NCI-H2227 treated with DMSO at 0.1 percent for 48 hours (cell line): Measurements from ENCODE around the gene LACTB.
"Not testable (repeated sequence)": the region's sequence is repeated elsewhere in the genome, so short reads cannot be mapped to it uniquely, and the experiment has no call there.

Experiments used
- DNase-seq: peaks from one replicate; lab custom pipeline; 2025; lab: John Stamatoyannopoulos, UW

LACTB gene

DNA sequence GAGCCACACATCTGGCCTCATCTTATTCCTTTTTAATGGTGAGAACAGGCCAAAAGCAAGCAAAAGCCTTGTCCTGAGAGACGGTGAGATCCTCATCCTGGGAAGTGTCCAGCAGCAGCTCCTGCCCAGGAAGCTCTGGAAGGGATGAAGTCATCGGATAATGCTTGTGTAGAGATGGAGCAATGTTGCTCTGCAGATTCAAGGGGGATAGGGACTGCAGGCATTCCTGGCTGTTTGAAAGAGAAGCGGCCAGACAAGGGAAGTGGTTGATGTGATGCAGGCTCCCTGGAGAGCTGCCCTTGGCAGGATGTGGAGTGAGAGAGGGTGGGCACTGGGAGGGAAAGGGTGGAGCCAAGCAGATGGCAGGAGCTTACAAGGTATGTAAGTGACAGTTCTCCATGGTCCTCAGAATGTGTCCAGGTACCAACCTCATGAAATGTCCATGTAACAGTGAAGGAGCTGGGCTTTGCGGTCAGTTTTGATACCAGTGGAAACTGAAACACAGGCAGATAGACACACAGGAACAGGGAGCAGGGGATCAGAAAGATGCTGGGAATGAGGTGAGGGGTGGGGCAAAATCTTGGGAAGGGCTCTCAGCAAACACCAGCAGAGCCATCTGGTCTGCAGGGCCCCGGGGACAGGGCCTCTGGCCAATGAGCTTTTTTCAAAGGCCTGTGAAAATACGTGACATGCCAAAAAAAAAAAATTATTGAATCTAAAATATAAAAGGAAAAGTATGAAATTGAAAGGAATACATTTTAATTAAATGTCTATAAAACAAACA, 32.2 kb upstream of the LACTB start:
- DNase-seq = no peak

DNA sequence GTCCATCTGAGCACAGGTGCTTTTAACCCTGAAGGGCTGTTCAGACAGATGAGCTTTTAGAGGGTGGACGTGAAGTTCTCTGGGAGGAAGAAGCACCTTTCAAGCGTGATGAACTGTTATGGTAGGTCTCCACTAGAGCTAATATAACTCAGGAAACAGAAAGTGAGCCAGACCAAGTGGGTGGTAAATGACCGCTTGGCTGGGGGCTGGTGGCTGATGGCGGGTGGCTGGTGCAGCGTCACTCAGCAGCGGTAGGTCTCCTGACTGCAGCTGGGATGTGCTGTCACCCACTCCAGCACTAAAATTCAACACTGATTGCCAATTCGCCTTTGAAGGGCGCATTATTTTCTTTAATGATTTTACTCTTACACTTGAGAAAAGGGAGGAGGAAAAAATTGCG, 31.2 kb upstream of the LACTB start:
- DNase-seq = peak; percentile 12

DNA sequence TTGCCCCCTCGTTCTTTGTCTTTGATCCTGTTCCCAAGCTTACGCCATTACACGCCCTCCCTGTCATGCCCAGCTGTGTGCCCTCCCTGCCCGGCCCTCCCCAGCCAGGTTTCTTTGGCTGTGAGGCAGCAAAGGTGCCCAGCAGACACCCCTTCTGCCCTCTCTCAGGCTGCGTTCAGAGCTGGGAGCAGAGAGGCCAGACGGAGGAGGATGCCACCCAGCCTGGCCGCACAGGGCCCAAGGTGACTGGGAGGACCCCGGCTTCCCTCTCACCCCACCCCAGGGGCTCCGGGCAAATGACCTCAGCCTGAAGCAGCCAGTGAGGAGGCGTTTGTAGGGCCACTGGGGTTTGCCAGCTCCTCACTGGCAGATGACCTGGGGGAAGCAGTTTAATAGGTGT, 30.8 kb upstream of the LACTB start:
- no peak for DNase-seq

DNA sequence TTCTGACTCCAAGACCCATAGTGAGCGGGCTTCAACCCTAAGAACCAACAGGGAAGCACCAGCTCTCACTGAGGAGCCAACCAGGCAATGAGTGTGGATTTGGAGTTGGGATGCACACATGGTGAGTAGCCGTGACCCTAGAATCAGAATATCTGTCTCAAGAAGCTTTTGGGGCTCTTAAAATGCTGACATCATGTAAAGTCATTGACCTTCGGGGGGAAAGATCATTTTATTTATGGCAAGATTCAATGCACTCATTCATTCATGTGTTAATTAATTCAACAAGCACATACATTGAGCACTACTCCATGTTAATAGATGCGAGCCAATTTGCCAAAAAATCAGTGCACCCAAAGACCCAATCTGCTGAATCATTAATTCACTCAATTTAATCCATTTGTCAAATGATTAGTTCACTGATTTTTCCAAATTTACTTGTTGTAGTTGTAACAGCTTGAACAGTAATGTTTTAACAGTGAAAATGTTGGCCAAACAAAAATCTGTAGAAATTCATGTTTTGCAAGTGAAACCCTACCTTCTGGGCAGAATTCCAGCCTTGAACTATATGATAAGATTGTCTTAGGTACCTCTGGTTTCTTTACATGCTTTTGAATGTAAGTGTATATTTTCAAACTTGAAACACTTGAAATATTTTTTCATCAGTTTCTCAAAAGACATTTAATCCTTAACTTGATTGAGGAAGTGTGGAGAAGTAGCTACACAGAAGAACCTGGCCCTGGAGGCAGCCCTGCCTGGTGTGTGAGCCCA, 29.8 kb upstream of the LACTB start:
- no peak for DNase-seq

DNA sequence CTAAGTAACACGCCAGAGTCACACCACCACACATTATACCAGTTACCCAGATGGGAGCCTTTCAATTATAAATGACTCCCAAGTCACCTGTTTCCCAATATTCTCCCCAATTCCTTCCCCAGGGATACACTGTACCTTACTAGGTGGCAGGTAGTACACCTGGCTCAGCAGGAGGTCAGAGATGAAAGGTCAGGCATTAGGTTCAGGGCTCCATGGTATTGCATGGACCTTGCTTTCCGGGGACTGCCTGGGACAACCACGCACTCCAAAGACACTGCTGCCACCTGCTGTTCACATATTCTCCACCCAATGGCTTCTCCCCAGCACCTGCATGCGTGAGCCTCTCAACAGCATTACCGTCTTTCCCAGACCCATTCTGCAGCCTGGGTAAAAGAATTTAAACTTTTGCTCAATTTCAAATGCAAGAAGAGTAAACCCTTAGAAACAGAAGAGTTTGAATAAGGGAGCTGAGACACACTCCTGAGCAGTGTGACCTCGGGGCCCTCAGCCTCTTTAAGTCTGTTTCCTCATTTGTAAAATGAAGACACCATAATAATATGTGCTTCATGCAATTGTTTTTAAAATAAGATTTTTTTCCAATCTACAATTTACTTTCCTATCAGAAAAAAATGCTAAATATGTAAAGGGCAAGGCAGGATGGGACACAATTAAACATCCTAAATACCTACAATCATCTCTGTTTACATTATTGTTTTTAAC, 28.0 kb upstream of the LACTB start:
- peak; percentile 54 for DNase-seq

DNA sequence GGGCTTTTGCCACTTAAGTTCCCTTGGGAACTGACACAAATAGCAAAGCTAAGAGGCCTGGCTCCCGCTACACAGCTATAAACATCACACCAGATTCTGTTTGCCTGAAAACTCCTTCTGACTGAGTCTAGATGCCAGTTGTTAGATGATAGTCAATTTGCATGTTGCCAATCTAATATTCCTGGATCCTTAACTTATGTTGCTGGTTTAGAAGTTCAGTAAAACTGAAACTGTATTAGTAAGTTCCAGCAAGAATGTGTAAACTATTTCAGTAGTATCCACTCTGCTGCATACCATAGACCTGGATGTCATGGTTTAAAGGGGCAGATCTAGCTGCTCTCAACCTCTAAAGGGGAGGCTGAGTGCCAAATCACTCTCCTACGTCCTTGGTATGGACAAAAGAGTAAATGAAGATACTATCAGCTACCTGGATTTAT, 27.1 kb upstream of the LACTB start:
- DNase-seq = no peak

DNA sequence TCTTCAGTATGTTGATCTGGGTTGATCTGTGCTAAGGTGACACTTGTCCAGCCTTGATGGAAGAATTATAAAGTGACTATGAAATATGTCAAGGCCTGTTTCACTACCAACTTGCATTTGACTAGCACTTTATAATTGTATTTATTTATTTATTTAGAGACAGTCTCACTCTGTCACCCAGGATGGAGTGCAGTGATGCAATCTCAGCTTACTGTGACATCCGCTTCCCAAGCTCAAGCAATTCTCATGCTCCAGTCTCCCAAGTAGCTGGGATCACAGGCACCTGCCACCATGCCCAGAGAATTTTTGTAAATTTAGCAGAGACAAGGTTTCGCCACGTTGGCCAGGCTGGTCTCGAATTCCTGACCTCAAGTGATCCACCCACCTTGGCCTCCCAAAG, 25.5 kb upstream of the LACTB start:
- DNase-seq = no peak

DNA sequence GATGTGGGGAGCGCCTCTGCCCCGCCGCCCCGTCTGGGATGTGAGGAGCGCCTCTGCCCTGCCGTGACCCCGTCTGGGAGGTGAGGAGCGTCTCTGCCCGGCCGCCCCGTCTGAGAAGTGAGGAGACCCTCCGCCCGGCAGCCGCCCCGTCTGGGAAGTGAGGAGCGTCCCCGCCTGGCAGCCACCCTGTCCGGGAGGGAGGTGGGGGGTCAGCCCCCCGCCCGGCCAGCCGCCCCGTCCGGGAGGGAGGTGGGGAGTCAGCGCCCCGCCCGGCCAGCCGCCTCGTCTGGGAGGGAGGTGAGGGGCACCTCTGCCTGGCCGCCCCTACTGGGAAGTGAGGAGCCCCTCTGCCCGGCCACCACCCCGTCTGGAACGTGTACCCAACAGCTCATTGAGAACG, 22.8 kb upstream of the LACTB start:
- not testable (repeated sequence) for DNase-seq

DNA sequence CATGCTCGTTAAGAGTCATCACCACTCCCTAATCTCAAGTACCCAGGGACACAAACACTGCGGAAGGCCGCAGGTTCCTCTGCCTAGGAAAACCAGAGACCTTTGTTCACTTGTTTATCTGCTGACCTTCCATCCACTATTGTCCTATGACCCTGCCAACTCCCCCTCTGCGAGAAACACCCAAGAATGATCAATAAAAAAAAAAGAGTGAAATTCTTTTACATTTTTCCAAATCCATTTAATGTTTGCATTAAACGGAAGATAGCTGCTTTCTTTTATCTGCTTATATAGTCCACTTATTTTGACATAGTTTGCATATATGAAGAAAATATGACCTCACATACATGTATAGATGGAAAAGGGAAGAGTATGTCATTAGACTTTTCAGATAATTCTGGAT, 22.1 kb upstream of the LACTB start:
- not testable (repeated sequence) for DNase-seq

DNA sequence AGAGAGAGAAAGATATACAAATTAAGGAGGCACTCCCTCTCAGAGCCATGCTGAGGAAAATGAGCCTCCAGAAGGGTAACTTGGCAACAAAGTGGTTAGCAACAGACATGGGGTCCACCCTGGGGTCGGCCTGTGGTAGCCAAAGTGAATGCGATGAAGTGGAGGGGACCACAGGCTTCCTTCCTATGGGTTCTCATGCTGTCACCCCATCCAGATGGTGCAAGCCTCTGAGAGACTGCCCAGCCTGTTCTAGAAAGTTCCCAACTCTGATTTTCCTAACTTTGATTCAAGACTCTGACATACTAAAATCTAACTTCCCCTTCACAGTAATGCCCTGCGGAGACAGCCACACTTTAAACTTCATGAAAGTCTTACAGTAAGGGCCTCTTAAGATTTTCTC, 18.2 kb upstream of the LACTB start:
- DNase-seq = no peak

DNA sequence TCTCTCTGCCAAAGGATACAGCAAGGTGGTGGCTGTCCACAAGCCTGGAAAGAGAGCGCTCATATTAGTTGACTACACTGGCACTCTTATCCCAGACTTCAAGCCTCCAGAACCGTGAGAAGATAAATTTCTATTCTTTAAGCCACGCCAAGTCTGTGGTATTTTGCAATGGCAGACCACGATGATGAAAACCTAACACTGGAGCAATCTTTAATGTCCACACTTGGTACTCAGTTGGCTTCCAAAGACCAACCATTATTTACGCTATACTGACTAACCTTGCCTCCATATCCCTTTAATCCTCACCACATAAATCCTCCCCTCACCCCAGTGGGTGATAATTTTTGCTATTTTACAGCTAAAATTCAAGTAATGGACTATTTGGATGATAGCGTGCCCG, 16.9 kb upstream of the LACTB start:
- DNase-seq = no peak

DNA sequence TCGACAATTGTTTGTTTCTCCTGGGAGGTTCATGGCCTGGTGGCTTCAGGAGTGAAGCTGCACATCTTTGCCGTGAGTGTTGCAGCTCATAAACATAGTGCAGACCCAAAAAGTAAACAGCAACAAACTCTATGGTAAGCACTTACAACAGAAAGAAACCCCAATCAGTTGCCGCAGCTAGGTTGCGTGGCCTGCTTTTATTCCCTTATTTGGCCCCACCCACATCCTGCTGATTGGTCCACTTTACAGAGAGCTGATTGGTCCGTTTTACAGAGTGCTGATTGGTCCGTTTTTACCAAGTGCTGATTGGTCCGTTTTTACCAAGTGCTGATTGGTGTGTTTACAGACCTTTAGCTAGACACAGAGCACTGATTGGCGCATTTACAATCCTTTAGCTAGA, 16.3 kb upstream of the LACTB start:
- not testable (repeated sequence) for DNase-seq

DNA sequence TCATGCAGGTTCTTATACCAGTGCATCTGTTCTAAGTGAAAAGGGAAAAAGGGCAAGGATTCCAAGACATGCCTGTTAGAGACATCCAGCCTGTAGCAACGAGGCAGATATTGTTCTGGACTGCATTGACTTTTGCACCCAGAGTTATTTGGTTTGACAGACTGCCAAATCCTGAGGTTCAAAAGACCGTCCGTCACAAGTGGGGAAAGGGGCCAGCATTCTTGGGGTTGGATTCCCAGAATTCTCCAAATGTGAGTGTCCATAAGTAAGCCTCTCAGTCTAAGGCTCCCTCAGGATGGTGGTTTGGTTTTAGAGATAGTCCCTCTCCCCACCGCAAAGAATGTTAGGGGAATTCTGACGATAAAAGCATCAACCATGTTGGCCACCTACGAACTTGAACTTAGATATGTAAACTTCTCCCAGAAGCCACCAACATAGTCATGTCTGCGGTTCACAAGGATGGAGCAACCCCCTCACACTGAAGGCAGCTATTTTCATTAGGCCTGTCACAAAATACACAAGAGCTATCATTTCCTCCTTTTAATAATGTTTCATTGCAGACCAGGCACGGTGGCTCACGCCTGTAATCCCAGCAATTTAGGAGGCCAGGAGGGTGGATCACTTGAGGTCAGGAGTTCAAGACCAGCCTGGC, 13.6 kb upstream of the LACTB start:
- DNase-seq = no peak

DNA sequence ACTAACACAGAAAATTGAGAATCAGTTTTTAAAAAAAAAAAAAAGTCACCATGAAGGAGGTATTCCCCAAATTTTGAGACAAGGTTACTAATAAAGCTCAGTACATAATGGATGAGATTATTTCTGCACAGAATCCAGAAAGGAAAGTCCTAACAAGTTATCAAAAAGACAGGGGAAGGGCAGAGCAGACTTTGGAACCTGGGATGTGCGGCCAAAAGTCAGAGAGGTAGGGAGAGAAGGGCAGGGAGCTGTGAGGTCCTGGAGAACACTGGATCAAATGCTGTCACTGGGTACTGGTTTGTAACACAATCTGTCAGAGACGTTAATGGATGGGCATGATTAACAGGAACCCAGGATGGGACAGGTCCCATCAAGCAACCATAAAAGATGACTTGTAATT, 12.2 kb upstream of the LACTB start:
- DNase-seq = no peak

DNA sequence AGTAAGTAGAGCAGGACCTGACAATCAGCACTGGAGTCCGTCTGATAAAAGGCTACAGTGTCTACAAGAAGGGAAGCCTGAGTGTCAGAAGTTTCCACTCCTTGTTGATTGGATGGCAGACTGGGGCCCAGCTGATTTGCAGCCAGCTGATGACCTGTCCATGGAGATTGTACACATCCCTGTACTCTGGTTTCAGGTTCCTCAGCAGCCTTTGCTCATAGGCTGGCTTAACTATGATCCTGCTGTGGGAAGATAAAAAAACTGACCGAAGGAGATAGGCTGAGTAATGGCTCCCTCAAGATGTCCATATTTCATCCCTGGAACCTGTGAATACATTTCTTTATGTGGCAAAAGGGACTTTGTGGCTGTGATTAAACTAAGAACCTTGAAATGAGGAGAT, 11.7 kb upstream of the LACTB start:
- DNase-seq = no peak

DNA sequence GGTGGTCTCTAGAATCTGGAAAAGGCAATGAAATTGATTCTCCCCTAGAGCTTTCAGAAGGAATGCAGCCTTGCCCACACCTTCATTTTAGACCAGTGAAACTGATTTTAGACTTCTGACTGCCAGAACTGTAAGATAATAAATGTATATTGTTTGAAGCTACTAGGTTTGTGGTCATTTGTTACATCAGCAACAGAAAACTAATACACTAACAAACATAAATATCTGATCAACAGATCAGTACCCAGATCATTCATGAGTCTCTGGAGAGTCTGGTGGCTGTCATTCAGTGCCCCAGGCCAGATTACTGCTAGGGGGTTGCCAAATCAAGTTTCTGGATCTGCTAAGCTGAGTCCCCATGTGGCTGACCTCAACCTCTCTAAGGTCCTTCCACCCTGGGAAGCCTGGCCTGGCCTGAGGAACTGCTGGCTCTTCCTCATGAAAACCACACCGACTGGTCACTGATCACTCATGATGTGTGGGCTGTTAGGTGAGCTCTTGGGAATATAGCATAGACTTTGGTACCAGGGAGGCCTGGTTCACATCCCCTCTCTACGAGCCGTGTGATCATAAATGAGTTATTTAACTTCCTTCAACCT, 11.1 kb upstream of the LACTB start:
- no peak for DNase-seq

DNA sequence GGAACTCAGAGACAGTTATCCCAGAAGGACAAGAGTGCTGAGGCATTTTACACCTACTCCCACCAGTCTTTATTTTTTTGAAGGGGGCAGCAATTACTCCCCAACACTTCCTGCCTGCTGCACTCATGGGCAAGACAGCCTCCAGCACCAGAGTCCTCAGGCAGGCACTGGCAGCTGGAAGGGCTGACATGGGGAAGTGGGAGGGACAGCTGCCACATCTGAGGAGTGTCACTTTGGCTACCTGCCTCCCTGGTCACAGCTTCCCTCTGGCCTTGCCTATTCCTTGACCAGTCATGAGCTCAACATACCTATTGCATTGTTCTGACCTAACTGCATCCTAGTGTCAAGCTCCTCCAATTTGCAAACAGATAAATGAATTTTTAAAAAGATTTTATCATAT, 10.2 kb upstream of the LACTB start:
- DNase-seq = no peak

DNA sequence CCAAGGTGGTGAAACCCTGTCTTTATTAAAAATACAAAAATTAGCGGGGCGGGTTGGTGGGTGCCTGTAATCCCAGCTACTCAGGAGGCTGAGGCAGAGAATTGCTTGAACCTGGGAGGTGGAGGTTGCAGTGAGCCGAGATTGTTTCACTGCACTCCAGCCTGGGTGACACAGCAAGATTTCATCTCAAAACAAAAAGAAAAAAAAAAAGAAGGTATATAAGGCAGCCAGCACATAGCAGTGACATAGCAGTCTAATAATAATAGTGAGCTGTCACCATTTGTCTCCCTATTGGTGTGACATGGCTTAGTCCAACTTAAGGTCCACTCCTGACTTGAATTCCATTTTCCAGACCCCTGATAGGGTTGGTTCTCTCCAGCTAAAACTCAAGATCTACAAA, 8.8 kb upstream of the LACTB start:
- no peak for DNase-seq

DNA sequence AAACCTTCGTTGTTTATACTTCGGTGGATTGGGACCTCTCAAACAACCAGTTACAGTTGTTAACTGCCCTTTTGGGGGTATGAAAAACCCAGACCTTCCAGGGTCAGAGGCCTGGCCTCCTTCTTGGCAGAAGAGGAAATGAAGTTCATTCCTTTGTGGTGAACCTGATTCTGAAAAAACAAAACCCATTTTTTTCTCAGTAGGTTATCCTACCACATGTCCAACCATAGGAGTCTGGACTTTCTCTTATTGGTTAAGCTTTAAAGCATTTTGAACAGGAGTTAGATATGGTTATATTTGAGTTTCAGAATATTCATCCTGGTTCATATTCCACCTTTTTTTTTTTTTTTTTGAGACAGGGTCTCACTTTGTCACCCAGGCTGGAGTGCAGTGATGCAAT, 7.2 kb upstream of the LACTB start:
- no peak for DNase-seq

DNA sequence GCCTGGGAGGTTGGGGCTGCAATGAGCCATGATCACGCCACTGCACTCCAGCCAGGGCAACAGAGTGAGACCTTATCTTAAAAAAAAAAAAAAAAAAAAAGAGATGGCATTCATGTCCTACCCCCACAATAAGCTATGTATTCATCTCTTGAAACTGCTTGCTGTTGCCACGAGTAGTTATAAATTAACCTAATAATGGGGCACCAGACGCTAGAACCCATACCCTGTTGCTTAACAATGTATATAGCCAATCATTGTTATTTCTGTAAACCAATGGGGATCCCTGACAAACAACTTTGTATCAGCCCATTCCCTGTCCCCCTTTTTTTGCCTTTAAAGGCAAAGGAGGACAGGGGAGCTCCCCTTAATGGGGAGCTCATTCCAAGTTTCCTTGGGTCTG, 2.8 kb upstream of the LACTB start:
- DNase-seq = no peak

DNA sequence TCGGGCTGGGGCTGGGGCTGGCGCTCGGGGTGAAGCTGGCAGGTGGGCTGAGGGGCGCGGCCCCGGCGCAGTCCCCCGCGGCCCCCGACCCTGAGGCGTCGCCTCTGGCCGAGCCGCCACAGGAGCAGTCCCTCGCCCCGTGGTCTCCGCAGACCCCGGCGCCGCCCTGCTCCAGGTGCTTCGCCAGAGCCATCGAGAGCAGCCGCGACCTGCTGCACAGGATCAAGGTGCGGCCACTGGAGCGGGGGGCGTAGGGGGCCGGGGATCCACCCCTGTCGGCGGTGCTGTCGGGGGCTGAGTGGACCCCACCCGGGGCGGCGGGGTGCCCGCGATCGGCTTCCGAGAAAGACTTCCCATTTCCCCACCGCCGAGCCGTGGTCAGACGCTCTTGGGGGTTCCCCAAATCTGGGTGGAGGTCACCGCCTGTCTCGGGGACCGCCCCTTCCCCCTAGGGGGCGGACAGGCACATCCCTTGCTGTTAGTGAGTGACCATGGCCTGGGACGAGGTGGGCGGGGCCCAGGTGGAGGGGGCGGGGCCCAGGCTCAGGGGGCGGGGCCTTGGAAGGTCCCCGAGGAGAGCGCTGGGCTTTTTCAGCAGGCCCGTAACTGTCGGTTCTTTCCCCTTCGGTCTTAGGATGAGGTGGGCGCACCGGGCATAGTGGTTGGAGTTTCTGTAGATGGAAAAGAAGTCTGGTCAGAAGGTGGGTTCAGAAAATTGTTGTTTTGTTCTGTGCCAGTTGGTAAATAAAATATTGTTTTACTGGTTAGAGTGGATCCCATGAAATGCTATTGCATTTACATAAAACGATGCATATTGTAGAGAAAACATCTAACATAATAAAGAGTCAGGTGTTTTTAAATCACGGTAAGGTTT, 578 bp downstream of the LACTB start:
- DNase-seq = peak; percentile 36
